MM.1S (cell line): ENCODE data around the gene PPP1R7.

Experiments used
- EZH2 ChIP-seq: fragments of 300-600 bp; sonication (generic); optimal IDR thresholded peaks from 2 replicates; pipeline ENCODE3; 2017; ENCODE audit warnings: low read depth, mild to moderate bottlenecking, antibody characterized with exemption, low read length, mixed read lengths
- EZH2phosphoT487 ChIP-seq: fragments of 300-600 bp; sonication (generic); IDR thresholded peaks from 2 replicates; pipeline ENCODE4 v1.6.1; 2018; ENCODE audit warnings: antibody characterized with exemption, low read length
- TF ChIP-seq, protein P1 (sequence below): fragments of 300-600 bp; sonication (generic); IDR thresholded peaks from 2 replicates; pipeline ENCODE4 v1.5.1; 2016; ENCODE audit warnings: antibody characterized with exemption, low read length, mixed read lengths

- TF ChIP-seq, protein P1, sequence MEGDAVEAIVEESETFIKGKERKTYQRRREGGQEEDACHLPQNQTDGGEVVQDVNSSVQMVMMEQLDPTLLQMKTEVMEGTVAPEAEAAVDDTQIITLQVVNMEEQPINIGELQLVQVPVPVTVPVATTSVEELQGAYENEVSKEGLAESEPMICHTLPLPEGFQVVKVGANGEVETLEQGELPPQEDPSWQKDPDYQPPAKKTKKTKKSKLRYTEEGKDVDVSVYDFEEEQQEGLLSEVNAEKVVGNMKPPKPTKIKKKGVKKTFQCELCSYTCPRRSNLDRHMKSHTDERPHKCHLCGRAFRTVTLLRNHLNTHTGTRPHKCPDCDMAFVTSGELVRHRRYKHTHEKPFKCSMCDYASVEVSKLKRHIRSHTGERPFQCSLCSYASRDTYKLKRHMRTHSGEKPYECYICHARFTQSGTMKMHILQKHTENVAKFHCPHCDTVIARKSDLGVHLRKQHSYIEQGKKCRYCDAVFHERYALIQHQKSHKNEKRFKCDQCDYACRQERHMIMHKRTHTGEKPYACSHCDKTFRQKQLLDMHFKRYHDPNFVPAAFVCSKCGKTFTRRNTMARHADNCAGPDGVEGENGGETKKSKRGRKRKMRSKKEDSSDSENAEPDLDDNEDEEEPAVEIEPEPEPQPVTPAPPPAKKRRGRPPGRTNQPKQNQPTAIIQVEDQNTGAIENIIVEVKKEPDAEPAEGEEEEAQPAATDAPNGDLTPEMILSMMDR, result no peak
- no peak for TF ChIP-seq EZH2
- TF ChIP-seq EZH2phosphoT487, result no peak
Observed at GRCh38 chr2:241180495-241180894, 30.2 kb downstream of the PPP1R7 start.
